ENCODE data around the gene TMCO4. TPM values are rescaled to one million over a fixed set of nuclear protein-coding genes. Genes with fewer than 3 reads are reported as not detected.

The TMCO4 gene
- total and polyA plus RNA-seq, 2 of the 4 experiments (the other 2 are of a cell fraction), result 7.3 to 8.6 TPM

- no peak overlapping the region for H3K14ac ChIP-seq (replicated peaks; ENCODE audit: low read depth, low read length)
- H2BK5ac ChIP-seq (ENCODE audit: low read depth, low read length, poor library complexity, severe bottlenecking), result no peak overlapping the region
- no peak overlapping the region for H4K5ac ChIP-seq (ENCODE audit: low read depth, low read length)
- no peak overlapping the region for H2BK120ac ChIP-seq (ENCODE audit: low read depth, low read length)
- no peaks in the 10 kb centered on the region for H3K9me3 ChIP-seq (ENCODE audit: control insufficient read depth, insufficient read depth, low read length)
- no peak overlapping the region for H3K27ac ChIP-seq (ENCODE audit: insufficient read depth, low read length)
- no peak overlapping the region for H3K9ac ChIP-seq (ENCODE audit: low read depth, low read length)
- dilution Hi-C loops (cut with HindIII; ENCODE audit: low sequenced_read_pairs, unreplicated experiment), result no loop called here
- H3K79me1 ChIP-seq (ENCODE audit: low read depth in 1 of 2, low read length in 2 of 2), result no peaks in the 10 kb centered on the region
- H4K20me1 ChIP-seq (ENCODE audit: insufficient read depth, low read length), result no peaks in the 10 kb centered on the region
- no peak overlapping the region for H2BK20ac ChIP-seq (ENCODE audit: low read depth, low read length)
- DNase-seq (no peak), ATAC-seq (ENCODE audit: low read depth) (no peak)
- WGBS, 2 experiments (ENCODE audit: extremely low coverage in 2 of 2, insufficient read length in 1 of 2), result 0% methylated on average over 3 of the region's 6 CpGs; no CpG with 5 or more reads in 1 of the 2 experiments
- no peak overlapping the region for H2BK15ac ChIP-seq (ENCODE audit: low read depth, low read length)
- peaks cover 8% of the 10 kb centered on the region for H3K27me3 ChIP-seq (ENCODE audit: control insufficient read depth, insufficient read depth, low read length)
- H2AFZ ChIP-seq (replicated peaks; ENCODE audit: low read length, poor library complexity), result no peak overlapping the region
- H2AK5ac ChIP-seq (ENCODE audit: low read depth, low read length), result no peak overlapping the region
- H3K18ac ChIP-seq (ENCODE audit: low read depth, low read length), result no peak overlapping the region
- ChIA-PET CTCF (no interaction called here), POLR2A (ENCODE audit: unreplicated experiment) (no interaction called here)
- intact Hi-C loops (cut with micrococcal nuclease), result no loop called here
- H3K4me2 ChIP-seq (ENCODE audit: low read depth, low read length), result no peak overlapping the region
- no peak overlapping the region for H3K4me3 ChIP-seq (ENCODE audit: insufficient read depth, low read depth, low read length)
- H3K56ac ChIP-seq (ENCODE audit: extremely low read depth, insufficient read depth, low read length), result no peak overlapping the region
- no TSS peak for BruUV-seq (replicated peaks)
- TF ChIP-seq SMC3 (IDR thresholded peaks at IDR 0.05; ENCODE audit: low read depth, low read length), result no peak
- no peak for TF ChIP-seq FOS (IDR thresholded peaks at IDR 0.05; ENCODE audit: low read depth, low read length)
- TF ChIP-seq CHD1 (IDR thresholded peaks at IDR 0.05; ENCODE audit: low read depth, low read length), result no peak
- no peak for TF ChIP-seq BHLHE40 (IDR thresholded peaks at IDR 0.05; ENCODE audit: low read depth, low read length)
- TF ChIP-seq MAZ (IDR thresholded peaks at IDR 0.05; ENCODE audit: borderline replicate concordance, low read depth, low read length), result no peak
- TF ChIP-seq USF2 (IDR thresholded peaks at IDR 0.05; ENCODE audit: low read depth, low read length), result no peak
- TF ChIP-seq RAD21 (IDR thresholded peaks at IDR 0.05; ENCODE audit: low read length), result no peak
- TF ChIP-seq NFE2L2 (IDR thresholded peaks at IDR 0.05; ENCODE audit: low read depth, low read length), result no peak
- in situ Hi-C loops (cut with MboI; ENCODE audit: low sequenced_read_pairs), result no loop called here
- no peak overlapping the region for H3K23ac ChIP-seq (ENCODE audit: low read depth, low read length)
- H2AK9ac ChIP-seq (replicated peaks; ENCODE audit: low read depth, low read length, poor library complexity), result no peak overlapping the region
- H4K8ac ChIP-seq (ENCODE audit: low read depth in 2 of 2, low read length in 2 of 2), result no peak overlapping the region
- H3K4me1 ChIP-seq (ENCODE audit: control insufficient read depth, insufficient read depth, low read length), result no peaks in the 10 kb centered on the region
- H4K91ac ChIP-seq (ENCODE audit: insufficient read depth, low read depth, low read length), result no peak overlapping the region
- H3K36me3 ChIP-seq (ENCODE audit: control insufficient read depth, insufficient read depth, low read length), result no peaks in the 10 kb centered on the region
- no peaks in the 10 kb centered on the region for H3K9me1 ChIP-seq (ENCODE audit: insufficient read depth, low read length)
- no peak overlapping the region for H3K4ac ChIP-seq (ENCODE audit: low read depth, low read length)
Measured at GRCh38 chr1:19825298-19825697, 25.6 kb upstream of the TMCO4 start.
